Measurements from ENCODE around the gene CMTM2.
"Not testable (repeated sequence)": the region's sequence is repeated elsewhere in the genome, so short reads cannot be mapped to it uniquely, and the experiment has no call there.

The CMTM2 gene

DNA sequence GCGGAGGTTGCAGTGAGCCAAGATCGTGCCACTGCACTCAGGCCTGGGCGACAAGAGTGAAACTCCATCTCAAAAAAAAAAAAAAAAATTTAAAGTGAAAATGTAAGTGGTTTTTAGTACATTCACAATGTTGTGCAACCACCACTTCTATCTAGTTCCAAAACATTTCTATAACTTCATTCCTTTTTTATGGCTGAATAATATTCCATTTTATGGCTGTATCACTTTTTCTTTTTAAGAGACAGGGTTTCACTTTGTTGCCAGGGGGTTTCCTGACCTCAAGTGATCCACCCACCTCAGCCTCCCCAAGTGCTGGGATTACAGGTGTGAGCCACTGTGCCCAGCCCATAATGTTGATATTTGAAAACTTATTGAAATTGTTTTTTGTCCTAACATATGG is 13.6 kb downstream of the CMTM2 start:
- TF ChIP-seq, protein P1, sequence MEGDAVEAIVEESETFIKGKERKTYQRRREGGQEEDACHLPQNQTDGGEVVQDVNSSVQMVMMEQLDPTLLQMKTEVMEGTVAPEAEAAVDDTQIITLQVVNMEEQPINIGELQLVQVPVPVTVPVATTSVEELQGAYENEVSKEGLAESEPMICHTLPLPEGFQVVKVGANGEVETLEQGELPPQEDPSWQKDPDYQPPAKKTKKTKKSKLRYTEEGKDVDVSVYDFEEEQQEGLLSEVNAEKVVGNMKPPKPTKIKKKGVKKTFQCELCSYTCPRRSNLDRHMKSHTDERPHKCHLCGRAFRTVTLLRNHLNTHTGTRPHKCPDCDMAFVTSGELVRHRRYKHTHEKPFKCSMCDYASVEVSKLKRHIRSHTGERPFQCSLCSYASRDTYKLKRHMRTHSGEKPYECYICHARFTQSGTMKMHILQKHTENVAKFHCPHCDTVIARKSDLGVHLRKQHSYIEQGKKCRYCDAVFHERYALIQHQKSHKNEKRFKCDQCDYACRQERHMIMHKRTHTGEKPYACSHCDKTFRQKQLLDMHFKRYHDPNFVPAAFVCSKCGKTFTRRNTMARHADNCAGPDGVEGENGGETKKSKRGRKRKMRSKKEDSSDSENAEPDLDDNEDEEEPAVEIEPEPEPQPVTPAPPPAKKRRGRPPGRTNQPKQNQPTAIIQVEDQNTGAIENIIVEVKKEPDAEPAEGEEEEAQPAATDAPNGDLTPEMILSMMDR (conservative IDR thresholded peaks at IDR 0.05; ENCODE audit: low read length): no peak
- DNase-seq (ENCODE audit: low read depth): no peak

DNA sequence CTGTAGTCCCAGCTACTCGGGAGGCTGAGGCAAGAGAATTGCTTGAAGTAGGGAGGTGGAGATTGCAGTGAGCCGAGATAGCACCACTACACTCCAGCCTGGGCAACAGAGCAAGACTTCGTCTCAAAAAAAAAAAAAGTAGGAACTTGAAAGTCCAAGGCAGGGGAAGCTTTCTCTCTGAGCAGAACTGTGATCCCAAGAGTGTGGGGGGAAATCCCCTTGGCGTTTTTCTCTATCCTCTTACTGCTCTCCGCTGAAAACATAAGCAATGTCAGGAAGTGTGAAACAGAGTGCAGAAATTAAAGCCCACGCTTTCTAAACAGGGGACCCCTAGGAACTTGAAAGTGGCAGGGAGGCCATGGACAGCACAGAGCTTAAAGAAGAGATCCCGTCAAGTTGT is 15.5 kb downstream of the CMTM2 start:
- DNase-seq (ENCODE audit: low read depth): no peak
- TF ChIP-seq, protein P1 (conservative IDR thresholded peaks at IDR 0.05; ENCODE audit: low read length): no peak

More for the DNA sequence above, 13.6 kb downstream of the CMTM2 start:
- H3K4me3 ChIP-seq (ENCODE audit: low read length): no peak overlapping the region

DNA sequence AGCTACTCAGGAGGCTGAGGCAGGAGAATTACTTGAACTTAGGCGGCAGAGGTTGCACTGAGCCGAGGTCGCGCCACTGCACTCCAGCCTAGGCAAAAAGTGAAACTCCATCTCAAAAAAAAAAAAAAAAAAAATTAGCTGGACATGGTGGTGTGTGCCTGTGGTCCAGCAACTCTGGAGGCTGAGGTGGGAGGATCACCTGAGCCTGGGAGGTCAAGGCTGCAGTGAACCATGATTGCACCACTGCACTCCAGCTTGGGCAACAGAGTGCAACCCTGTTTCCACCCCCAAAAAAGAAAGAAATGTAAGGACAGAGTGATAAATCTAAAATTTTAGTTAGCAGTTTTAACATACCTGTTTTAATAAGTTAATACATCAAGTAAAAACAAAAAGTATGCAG is 17.3 kb downstream of the CMTM2 start:
- H3K4me3 ChIP-seq (ENCODE audit: low read length); DNase-seq (ENCODE audit: low read depth): not testable (repeated sequence)

More for the DNA sequence above, 15.5 kb downstream of the CMTM2 start:
- H3K4me3 ChIP-seq (ENCODE audit: low read length): no peak overlapping the region

DNA sequence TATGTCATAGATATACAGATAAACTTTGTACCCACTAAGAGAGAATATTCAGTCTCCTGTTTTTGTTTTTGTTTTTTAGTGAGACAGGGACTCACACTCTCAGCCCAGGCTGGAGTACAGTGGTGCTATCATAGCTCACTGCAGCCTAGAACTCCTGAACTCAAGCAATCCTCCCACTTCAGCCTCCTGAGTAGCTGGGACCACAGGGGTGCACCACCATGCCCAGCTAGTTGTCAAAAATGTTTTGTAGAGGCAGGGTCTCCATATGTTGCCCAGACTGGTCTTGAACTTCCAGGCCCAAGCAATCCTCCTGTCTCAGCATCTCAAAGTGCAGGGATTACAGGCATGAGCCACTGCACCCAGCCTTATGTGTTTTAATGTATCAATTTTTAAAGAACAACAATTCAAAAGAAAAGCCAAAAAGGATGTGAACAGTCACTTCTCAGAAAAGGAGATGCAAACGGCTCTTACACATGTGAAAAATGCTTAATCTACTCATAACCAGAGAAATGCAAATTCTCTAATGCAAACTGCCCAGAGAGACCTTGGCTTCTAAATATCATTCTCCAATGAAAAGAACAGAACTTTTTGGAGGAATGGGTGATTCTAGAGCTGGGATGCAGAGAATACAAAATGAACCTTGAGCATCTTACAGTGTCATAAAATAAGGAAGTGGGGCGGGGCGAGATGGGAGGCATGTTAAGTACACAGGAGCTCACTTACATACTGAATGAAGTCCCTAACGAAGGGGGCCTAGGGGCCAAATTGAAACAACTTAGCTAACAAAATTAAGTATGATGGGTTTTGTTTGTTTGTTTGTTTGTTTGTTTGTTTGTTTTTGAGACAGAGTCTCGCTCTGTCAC is 18.0 kb downstream of the CMTM2 start:
- H3K4me3 ChIP-seq (ENCODE audit: low read length): no peak overlapping the region
- TF ChIP-seq, protein P1 (conservative IDR thresholded peaks at IDR 0.05; ENCODE audit: low read length): no peak
- no peak for DNase-seq (ENCODE audit: low read depth)

DNA sequence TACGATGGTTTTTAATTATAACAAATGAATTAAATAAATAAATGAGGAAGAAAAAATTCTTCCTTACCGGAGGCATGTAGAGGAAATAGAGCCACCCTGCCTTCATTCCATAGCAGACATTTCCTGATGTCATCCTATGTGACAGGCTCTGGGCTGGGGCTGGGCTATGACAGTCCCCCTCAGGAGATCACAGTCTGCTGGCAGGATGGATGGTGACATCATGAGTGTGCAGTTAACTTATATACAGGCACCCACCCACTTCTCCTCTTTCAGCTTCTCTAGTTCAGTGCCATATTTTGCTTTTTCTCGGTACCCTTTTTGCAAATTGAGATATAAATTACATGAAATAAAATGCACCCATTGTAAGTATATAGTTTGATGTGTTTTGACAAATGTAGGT is 18.8 kb downstream of the CMTM2 start:
- TF ChIP-seq, protein P1 (conservative IDR thresholded peaks at IDR 0.05; ENCODE audit: low read length): no peak
- DNase-seq (ENCODE audit: low read depth): no peak

DNA sequence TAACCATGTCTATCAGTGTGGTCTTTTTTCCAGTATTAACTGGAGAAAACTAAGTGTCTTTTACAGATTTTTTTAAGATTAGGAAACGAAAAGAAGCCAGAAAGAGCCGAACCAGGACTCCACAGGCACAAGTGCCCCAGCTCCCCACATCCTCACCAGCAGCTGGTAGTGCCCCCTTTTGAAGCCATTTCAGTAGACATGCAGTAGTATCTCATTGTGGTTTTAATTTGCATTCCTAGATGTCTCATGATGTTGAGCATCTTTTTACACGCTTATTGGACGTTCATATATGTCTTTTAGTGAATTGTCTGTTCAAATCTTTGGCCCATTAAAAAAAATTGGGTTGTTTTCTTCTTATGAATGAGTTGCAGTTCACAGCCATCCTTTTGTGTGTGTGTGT is 20.5 kb downstream of the CMTM2 start:
- no peak overlapping the region for H3K4me3 ChIP-seq (ENCODE audit: low read length)
- TF ChIP-seq, protein P1 (conservative IDR thresholded peaks at IDR 0.05; ENCODE audit: low read length): no peak
- DNase-seq (ENCODE audit: low read depth): no peak

More for the DNA sequence above, 18.8 kb downstream of the CMTM2 start:
- no peak overlapping the region for H3K4me3 ChIP-seq (ENCODE audit: low read length)

DNA sequence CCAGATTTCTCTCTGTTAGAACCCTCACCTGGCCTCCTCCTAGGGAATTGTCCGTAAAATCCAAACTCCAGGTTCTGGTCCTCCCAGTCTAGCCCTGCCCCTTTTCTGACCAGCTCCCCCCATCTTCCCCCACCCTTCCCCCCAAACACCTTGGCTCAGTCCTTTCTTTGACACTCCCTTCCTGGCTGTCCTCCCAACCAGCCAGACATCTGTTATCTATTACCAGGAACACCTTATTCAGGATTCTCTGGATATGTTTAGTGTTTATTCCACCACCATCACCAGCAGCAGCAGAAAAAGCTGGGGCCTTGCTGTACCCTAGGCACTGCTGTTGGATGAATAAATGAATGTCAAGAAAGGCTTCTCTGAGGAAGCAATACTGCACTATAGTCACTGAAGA is 21.2 kb downstream of the CMTM2 start:
- TF ChIP-seq, protein P1 (conservative IDR thresholded peaks at IDR 0.05; ENCODE audit: low read length): no peak
- DNase-seq (ENCODE audit: low read depth): no peak
- H3K4me3 ChIP-seq (ENCODE audit: low read length): no peak overlapping the region
